Liver (tissue), 9 donors: ENCODE results near the gene NKX6-1. TPM values are rescaled to one million over a fixed set of nuclear protein-coding genes. Genes with fewer than 3 reads are reported as not detected.

Experiments
- DNase-seq: peaks from one replicate; pipeline ENCODE4 v3.0.0-alpha.2; 2017; ENCODE audit warnings: low spot score
- H3K27ac ChIP-seq, 2 donors: one replicate each; pipeline ENCODE4 v1.7.0; 2013; ENCODE audit warnings: inconsistent platforms in 2 of 2, low read length in 2 of 2, control low read depth in 1 of 2, low read depth in 1 of 2, mild to moderate bottlenecking in 1 of 2
- H3K27me3 ChIP-seq, 4 donors: one replicate each; pipeline versions ENCODE4 v1.6.1 to v1.7.0; 2013; ENCODE audit warnings: low read length in 3 of 4, inconsistent platforms in 1 of 4, mild to moderate bottlenecking in 1 of 4, moderate library complexity in 1 of 4; ENCODE audit not compliant: control insufficient read depth in 4 of 4, insufficient read depth in 4 of 4
- H3K36me3 ChIP-seq, 4 donors: one replicate each; pipeline versions ENCODE4 v1.6.1 to v1.7.0; 2013; ENCODE audit warnings: low read length in 3 of 4, mild to moderate bottlenecking in 3 of 4, low read depth in 1 of 4, moderate library complexity in 1 of 4; ENCODE audit not compliant: control insufficient read depth in 4 of 4, insufficient read depth in 3 of 4
- H3K4me1 ChIP-seq, 4 donors: one replicate each; pipeline versions ENCODE4 v1.6.1 to v1.7.0; 2013; ENCODE audit warnings: low read length in 3 of 4, mild to moderate bottlenecking in 3 of 4, moderate library complexity in 1 of 4; ENCODE audit not compliant: control insufficient read depth in 4 of 4, insufficient read depth in 4 of 4
- H3K4me3 ChIP-seq, 3 donors: one replicate each; pipeline versions ENCODE4 v1.6.1 to v1.7.0; 2013; ENCODE audit warnings: low read length in 3 of 3, control low read depth in 1 of 3, low read depth in 1 of 3, mild to moderate bottlenecking in 1 of 3
- H3K9ac ChIP-seq, 2 donors: one replicate each; pipeline ENCODE4 v1.7.0; 2013; ENCODE audit warnings: low read length in 2 of 2, mild to moderate bottlenecking in 2 of 2, moderate library complexity in 2 of 2, control low read depth in 1 of 2, low read depth in 1 of 2
- H3K9me3 ChIP-seq, 4 donors: one replicate each; pipeline versions ENCODE4 v1.6.1 to v1.7.0; 2013; ENCODE audit warnings: low read length in 3 of 4; ENCODE audit not compliant: control insufficient read depth in 4 of 4
- ATF3 ChIP-seq: IDR thresholded peaks from 2 replicates; pipeline ENCODE4 v1.6.1; 2016; ENCODE audit warnings: antibody characterized with exemption
- CTCF ChIP-seq: fragments of 150-350 bp; IDR thresholded peaks from 2 replicates; pipeline ENCODE4 v1.5.1; 2017; ENCODE audit warnings: improper control_type of control experiment, low read depth, low read length; ENCODE audit not compliant: missing input control
- EGR1 ChIP-seq, 2 donors: IDR thresholded peaks; 2 replicates each; pipeline ENCODE4 v1.6.1; 2016 to 2018; ENCODE audit warnings: antibody characterized with exemption in 2 of 2, low read depth in 2 of 2
- FOXA1 ChIP-seq: IDR thresholded peaks from 2 replicates; pipeline ENCODE4 v1.6.1; 2016; ENCODE audit warnings: antibody characterized with exemption
- FOXA2 ChIP-seq: IDR thresholded peaks from 2 replicates; pipeline ENCODE4 v1.6.1; 2016; ENCODE audit warnings: antibody characterized with exemption
- GABPA ChIP-seq, 2 donors: IDR thresholded peaks in 1 of 2; conservative IDR thresholded peaks in 1 of 2; 2 replicates each; pipeline ENCODE4 v1.6.1; 2016; ENCODE audit warnings: antibody characterized with exemption in 2 of 2, mild to moderate bottlenecking in 1 of 2, moderate library complexity in 1 of 2
- HNF4A ChIP-seq, 2 donors: conservative IDR thresholded peaks; 2 replicates each; pipeline ENCODE4 v1.6.1; 2016; ENCODE audit warnings: antibody characterized with exemption in 2 of 2, mild to moderate bottlenecking in 2 of 2
- HNF4G ChIP-seq: IDR thresholded peaks from 2 replicates; pipeline ENCODE4 v1.6.1; 2016; ENCODE audit warnings: antibody characterized with exemption
- JUND ChIP-seq, 2 donors: IDR thresholded peaks; 2 replicates each; pipeline ENCODE4 v1.6.1; 2016; ENCODE audit warnings: antibody characterized with exemption in 2 of 2
- MAX ChIP-seq: IDR thresholded peaks from 2 replicates; pipeline ENCODE4 v1.6.1; 2016; ENCODE audit warnings: antibody characterized with exemption
- NR2F2 ChIP-seq: IDR thresholded peaks from 2 replicates; pipeline ENCODE4 v1.6.1; 2016; ENCODE audit warnings: antibody characterized with exemption
- RAD21 ChIP-seq, 2 donors: IDR thresholded peaks; 2 replicates each; pipeline ENCODE4 v1.6.1; 2016; ENCODE audit warnings: antibody characterized with exemption in 2 of 2, mild to moderate bottlenecking in 2 of 2
- REST ChIP-seq: IDR thresholded peaks from 2 replicates; pipeline ENCODE4 v1.6.1; 2016; ENCODE audit warnings: antibody characterized with exemption, mild to moderate bottlenecking
- RXRA ChIP-seq, 2 donors: IDR thresholded peaks; 2 replicates each; pipeline ENCODE4 v1.6.1; 2017 to 2018; ENCODE audit warnings: antibody characterized with exemption in 2 of 2, mild to moderate bottlenecking in 1 of 2
- SP1 ChIP-seq: IDR thresholded peaks from 2 replicates; pipeline ENCODE4 v1.6.1; 2018; ENCODE audit warnings: antibody characterized with exemption, mild to moderate bottlenecking
- TAF1 ChIP-seq: conservative IDR thresholded peaks from 2 replicates; pipeline ENCODE4 v1.6.1; 2016; ENCODE audit warnings: antibody characterized with exemption, mild to moderate bottlenecking
- YY1 ChIP-seq: IDR thresholded peaks from 2 replicates; pipeline ENCODE4 v1.6.1; 2016; ENCODE audit warnings: antibody characterized with exemption, mild to moderate bottlenecking
- ZBTB33 ChIP-seq: IDR thresholded peaks from 2 replicates; pipeline ENCODE4 v1.6.1; 2016; ENCODE audit warnings: antibody characterized with exemption
- WGBS: extraction: QIAGEN DNeasy Blood & Tissue Kit; methylation state at CpG from one replicate; pipeline ENCODE4 v1.1.7; 2013; 5-methylcytosine and 5-hydroxymethylcytosine counted together
- polyA plus RNA-seq, 2 donors: library from polyadenylated mRNA; stranded (reverse) in 1 of 2; unstranded in 1 of 2; fragments of 200-250 nt in 1 of 2; fragments of >200 nt in 1 of 2; fragmentation: Nextera tagmentation in 1 of 2; extraction: Ambion mirVana in 1 of 2; gene quantifications; one replicate each; pipeline versions ENCODE4 v1.2.1 to v1.2.3, GENCODE V29; 2013 to 2015
- total RNA-seq, 2 donors: library from RNA; depleted of rRNA; stranded (reverse); fragments of >200 nt; gene quantifications; one replicate each; pipeline ENCODE4 v1.2.3, GENCODE V29; 2014
- donor health status: healthy.
- donor health status: healthy.
- donor health status: healthy.
- donor health status: healthy.
- donor health status: healthy.

Gene NKX6-1
- total and polyA plus RNA-seq, 4 donors: 0.05 TPM; not detected in 3

GRCh38 chr4:84500386-84501201 lies 1.5 kb upstream of the NKX6-1 start:
- H3K36me3 ChIP-seq: no peaks in the 10 kb centered on the region
- peaks cover 14 to 34% (median 18%) of the 10 kb centered on the region in 4 donors for H3K4me1 ChIP-seq
- TF ChIP-seq NR2F2: no peak
- no peak for TF ChIP-seq FOXA2
- TF ChIP-seq FOXA1: no peak
- TF ChIP-seq EGR1 (IDR thresholded peaks at IDR 0.05; ENCODE audit: low read depth in 2 of 2): no peak
- TF ChIP-seq SP1: no peak
- TF ChIP-seq HNF4A (conservative IDR thresholded peaks at IDR 0.05): no peak
- TF ChIP-seq HNF4G: no peak
- no peak for TF ChIP-seq MAX
- no peak for TF ChIP-seq ZBTB33
- no peak for TF ChIP-seq CTCF
- TF ChIP-seq TAF1: no peak
- TF ChIP-seq ATF3: no peak
- no peak for TF ChIP-seq YY1
- no peak for TF ChIP-seq REST
- TF ChIP-seq RAD21 (IDR thresholded peaks at IDR 0.05): no peak
- no peak for TF ChIP-seq GABPA (IDR thresholded peaks at IDR 0.05 in 1 of 2, conservative IDR thresholded peaks at IDR 0.05 in 1 of 2)
- no peak for TF ChIP-seq JUND (IDR thresholded peaks at IDR 0.05)
- no peak for TF ChIP-seq RXRA (IDR thresholded peaks at IDR 0.05)
- 17% methylated on average over 22 of the region's 22 CpGs for WGBS
- H3K27ac ChIP-seq: no peak overlapping the region
- peaks cover 8 to 44% (median 25%) of the 10 kb centered on the region in 4 donors for H3K27me3 ChIP-seq
- H3K9ac ChIP-seq: no peak overlapping the region
- no peak for DNase-seq
- H3K4me3 ChIP-seq: no peak overlapping the region
- no peaks in the 10 kb centered on the region for H3K9me3 ChIP-seq
